Measurements from ENCODE around the gene DNAAF2. TPM values are rescaled to one million over a fixed set of nuclear protein-coding genes. Genes with fewer than 3 reads are reported as not detected.

The DNAAF2 gene
- total and polyA plus RNA-seq, 2 of the 13 experiments (the other 11 are each of a cell fraction or from before 2014, with no cell fraction given): 6.1 to 13.6 TPM

DNA sequence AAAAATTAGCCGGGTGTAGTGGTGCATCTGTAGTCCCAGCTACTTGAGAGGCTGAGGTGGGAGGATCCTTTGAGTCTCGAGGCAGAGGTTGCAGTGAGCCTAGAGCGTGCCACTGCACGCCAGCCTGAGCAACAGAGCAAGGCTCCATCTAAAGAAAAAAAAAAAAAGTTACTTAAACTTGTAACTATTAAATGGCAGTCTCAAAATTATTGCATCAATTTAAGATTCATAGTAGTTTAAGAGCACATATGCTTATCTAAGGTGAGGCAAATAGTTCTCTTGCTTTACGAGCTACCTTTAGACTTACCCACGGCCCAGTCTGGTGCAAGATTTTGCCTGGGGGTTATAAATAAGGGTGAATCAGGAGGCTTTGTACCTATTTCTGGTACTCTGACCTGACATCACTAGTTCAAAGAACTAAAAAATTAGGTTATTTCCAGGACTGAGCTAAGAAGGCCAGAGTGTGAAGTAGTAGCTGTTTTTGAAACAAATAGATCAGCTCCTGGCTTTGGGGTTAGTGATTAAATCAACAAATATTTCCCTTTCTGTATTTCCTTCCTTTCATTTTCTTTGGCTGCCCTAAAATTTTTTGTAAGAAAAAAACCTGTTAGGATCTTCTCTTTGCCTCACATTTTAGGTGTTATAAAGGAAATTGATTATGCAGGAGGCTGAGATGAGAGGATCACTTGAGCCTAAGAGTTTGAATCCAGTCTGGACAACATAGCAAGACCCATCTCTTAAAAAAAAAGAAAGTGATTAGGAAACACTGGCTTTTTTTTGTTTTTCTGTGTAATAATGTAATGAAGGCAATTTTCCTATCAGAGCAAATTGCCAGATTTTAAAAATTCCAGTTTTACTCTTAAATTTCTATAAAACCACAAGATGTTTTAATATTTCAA is 10.9 kb downstream of the DNAAF2 start:
- CTCF ChIA-PET (ENCODE audit: low intra/inter-chr PET ratio, low total read pairs): no interaction called here
- H3K27me3 ChIP-seq (ENCODE audit: control insufficient read depth in 1 of 2, insufficient read depth in 2 of 2, low read length in 2 of 2): no peaks in the 10 kb centered on the region; a peak in 1 of 5 replicates
- POLR2A ChIA-PET: interaction anchor here (0.6 to 1.4 kb wide), 5 partner anchors 8 to 94 kb away, joined by 3 to 8 read pairs (median 4); partner anchors contain the start of gene LRR1
- H3K4me1 ChIP-seq (ENCODE audit: insufficient read depth, low read length): peaks cover 39% of the 10 kb centered on the region
- no peak for DNase-seq (ENCODE audit: low spot score)
- BruUV-seq (replicated peaks): no TSS peak
- peaks cover 0 to 4% of the 10 kb centered on the region in 2 experiments; a peak in 2 of 5 replicates for H3K36me3 ChIP-seq (replicated peaks in 1 of 2; ENCODE audit: control insufficient read depth in 1 of 2, insufficient read depth in 2 of 2, low read length in 2 of 2)
- in situ Hi-C loops (cut with HindIII; ENCODE audit: extremely low pct_ligation_motif_present, low pct_unique_long_range_greater_than_20kb): no loop called here
- H3K9me3 ChIP-seq (ENCODE audit: low read length): no peaks in the 10 kb centered on the region
- peak overlapping the region; percentile 12; the same call in 1 of the 2 replicates for H3K4me2 ChIP-seq (ENCODE audit: low read depth, low read length)
- no peak overlapping the region for H3K27ac ChIP-seq (ENCODE audit: extremely low read length, insufficient read depth, low read length)
- ATAC-seq: no peak
- no peak overlapping the region for H2AFZ ChIP-seq (ENCODE audit: low read length)
- no peak overlapping the region for H3K9ac ChIP-seq (ENCODE audit: insufficient read depth, low read depth, low read length)
- peaks cover 54% of the 10 kb centered on the region for H3K79me2 ChIP-seq (ENCODE audit: insufficient read depth, low read length)
- intact Hi-C loops (cut with micrococcal nuclease; ENCODE audit: unreplicated experiment): no loop called here
- 76% methylated on average over 6 of the region's 6 CpGs for WGBS (ENCODE audit: low lambda C conversion rate)
- H4K20me1 ChIP-seq (ENCODE audit: insufficient read depth, low read length): peaks cover 12% of the 10 kb centered on the region
- FAIRE-seq: no peak
- no peak overlapping the region; a peak in 1 of 6 replicates for H3K4me3 ChIP-seq (replicated peaks in 1 of 3; ENCODE audit: insufficient read depth in 1 of 3, low read depth in 2 of 3, low read length in 3 of 3)
- TF ChIP-seq, protein P1, sequence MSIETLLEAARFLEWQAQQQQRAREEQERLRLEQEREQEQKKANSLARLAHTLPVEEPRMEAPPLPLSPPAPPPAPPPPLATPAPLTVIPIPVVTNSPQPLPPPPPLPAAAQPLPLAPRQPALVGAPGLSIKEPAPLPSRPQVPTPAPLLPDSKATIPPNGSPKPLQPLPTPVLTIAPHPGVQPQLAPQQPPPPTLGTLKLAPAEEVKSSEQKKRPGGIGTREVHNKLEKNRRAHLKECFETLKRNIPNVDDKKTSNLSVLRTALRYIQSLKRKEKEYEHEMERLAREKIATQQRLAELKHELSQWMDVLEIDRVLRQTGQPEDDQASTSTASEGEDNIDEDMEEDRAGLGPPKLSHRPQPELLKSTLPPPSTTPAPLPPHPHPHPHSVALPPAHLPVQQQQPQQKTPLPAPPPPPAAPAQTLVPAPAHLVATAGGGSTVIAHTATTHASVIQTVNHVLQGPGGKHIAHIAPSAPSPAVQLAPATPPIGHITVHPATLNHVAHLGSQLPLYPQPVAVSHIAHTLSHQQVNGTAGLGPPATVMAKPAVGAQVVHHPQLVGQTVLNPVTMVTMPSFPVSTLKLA (IDR thresholded peaks at IDR 0.05): no peak
- TF ChIP-seq ZNF317 (CRISPR knock-in tag; IDR thresholded peaks at IDR 0.05): no peak
- TF ChIP-seq, protein P2, sequence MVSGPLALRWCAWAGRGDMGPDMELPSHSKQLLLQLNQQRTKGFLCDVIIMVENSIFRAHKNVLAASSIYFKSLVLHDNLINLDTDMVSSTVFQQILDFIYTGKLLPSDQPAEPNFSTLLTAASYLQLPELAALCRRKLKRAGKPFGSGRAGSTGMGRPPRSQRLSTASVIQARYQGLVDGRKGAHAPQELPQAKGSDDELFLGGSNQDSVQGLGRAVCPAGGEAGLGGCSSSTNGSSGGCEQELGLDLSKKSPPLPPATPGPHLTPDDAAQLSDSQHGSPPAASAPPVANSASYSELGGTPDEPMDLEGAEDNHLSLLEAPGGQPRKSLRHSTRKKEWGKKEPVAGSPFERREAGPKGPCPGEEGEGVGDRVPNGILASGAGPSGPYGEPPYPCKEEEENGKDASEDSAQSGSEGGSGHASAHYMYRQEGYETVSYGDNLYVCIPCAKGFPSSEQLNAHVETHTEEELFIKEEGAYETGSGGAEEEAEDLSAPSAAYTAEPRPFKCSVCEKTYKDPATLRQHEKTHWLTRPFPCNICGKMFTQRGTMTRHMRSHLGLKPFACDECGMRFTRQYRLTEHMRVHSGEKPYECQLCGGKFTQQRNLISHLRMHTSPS (CRISPR knock-in tag; IDR thresholded peaks at IDR 0.05; ENCODE audit: low read depth): no peak
- TF ChIP-seq AGO2 (optimal IDR thresholded peaks at IDR 0.05; ENCODE audit: low read depth, low read length): peak; percentile 7
- no peak for TF ChIP-seq CHCHD3 (CRISPR knock-in tag; IDR thresholded peaks at IDR 0.05)
- TF ChIP-seq, protein P3, sequence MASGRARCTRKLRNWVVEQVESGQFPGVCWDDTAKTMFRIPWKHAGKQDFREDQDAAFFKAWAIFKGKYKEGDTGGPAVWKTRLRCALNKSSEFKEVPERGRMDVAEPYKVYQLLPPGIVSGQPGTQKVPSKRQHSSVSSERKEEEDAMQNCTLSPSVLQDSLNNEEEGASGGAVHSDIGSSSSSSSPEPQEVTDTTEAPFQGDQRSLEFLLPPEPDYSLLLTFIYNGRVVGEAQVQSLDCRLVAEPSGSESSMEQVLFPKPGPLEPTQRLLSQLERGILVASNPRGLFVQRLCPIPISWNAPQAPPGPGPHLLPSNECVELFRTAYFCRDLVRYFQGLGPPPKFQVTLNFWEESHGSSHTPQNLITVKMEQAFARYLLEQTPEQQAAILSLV (CRISPR knock-in tag; IDR thresholded peaks at IDR 0.05; ENCODE audit: borderline replicate concordance): no peak
- TF ChIP-seq, protein P4, sequence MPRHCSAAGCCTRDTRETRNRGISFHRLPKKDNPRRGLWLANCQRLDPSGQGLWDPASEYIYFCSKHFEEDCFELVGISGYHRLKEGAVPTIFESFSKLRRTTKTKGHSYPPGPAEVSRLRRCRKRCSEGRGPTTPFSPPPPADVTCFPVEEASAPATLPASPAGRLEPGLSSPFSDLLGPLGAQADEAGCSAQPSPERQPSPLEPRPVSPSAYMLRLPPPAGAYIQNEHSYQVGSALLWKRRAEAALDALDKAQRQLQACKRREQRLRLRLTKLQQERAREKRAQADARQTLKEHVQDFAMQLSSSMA (CRISPR knock-in tag; IDR thresholded peaks at IDR 0.05): no peak
- TF ChIP-seq, protein P5, sequence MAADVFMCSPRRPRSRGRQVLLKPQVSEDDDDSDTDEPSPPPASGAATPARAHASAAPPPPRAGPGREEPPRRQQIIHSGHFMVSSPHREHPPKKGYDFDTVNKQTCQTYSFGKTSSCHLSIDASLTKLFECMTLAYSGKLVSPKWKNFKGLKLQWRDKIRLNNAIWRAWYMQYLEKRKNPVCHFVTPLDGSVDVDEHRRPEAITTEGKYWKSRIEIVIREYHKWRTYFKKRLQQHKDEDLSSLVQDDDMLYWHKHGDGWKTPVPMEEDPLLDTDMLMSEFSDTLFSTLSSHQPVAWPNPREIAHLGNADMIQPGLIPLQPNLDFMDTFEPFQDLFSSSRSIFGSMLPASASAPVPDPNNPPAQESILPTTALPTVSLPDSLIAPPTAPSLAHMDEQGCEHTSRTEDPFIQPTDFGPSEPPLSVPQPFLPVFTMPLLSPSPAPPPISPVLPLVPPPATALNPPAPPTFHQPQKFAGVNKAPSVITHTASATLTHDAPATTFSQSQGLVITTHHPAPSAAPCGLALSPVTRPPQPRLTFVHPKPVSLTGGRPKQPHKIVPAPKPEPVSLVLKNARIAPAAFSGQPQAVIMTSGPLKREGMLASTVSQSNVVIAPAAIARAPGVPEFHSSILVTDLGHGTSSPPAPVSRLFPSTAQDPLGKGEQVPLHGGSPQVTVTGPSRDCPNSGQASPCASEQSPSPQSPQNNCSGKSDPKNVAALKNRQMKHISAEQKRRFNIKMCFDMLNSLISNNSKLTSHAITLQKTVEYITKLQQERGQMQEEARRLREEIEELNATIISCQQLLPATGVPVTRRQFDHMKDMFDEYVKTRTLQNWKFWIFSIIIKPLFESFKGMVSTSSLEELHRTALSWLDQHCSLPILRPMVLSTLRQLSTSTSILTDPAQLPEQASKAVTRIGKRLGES (CRISPR knock-in tag; IDR thresholded peaks at IDR 0.05; ENCODE audit: borderline replicate concordance): no peak
- TF ChIP-seq ZNF121 (CRISPR knock-in tag; IDR thresholded peaks at IDR 0.05): peak; percentile 94
- no peak for TF ChIP-seq RORA (CRISPR knock-in tag; IDR thresholded peaks at IDR 0.05)
- no peak for TF ChIP-seq IRX3 (CRISPR knock-in tag; IDR thresholded peaks at IDR 0.05; ENCODE audit: borderline replicate concordance, low read depth)
- TF ChIP-seq MTA1 (CRISPR knock-in tag; IDR thresholded peaks at IDR 0.05; ENCODE audit: borderline replicate concordance): no peak
- TF ChIP-seq HES4 (CRISPR knock-in tag; IDR thresholded peaks at IDR 0.05; ENCODE audit: borderline replicate concordance): no peak
- TF ChIP-seq POLR2G (IDR thresholded peaks at IDR 0.05; ENCODE audit: low read depth, low read length): peak; percentile 37; the same call in 1 of the 2 replicates
